Left lung (tissue), 10 donors: ENCODE results near the gene ANO2. TPM values are rescaled to one million over a fixed set of nuclear protein-coding genes. Genes with fewer than 3 reads are reported as not detected.

ENCODE experiments used
- ATAC-seq: fragments of 200-7000 bp; cut with Tn5 transposase; one replicate; pipeline ENCODE4 v1.9.1; 2020; ENCODE audit warnings: moderate library complexity
- DNase-seq, 4 donors: peaks; one replicate each; pipeline ENCODE4 v3.0.0-alpha.2; 2013 to 2020
- H3K27ac ChIP-seq, 2 donors: fragments of 200-600 bp; sonication (generic) in 1 of 2; one replicate each; pipeline versions ENCODE4 v1.5.0 to v1.8.0; 2020 to 2021
- H3K27me3 ChIP-seq, 2 donors: fragments of 200-600 bp; sonication (generic) in 1 of 2; one replicate each; pipeline versions ENCODE4 v1.5.0 to v1.8.0; 2020 to 2021
- H3K36me3 ChIP-seq, 2 donors: fragments of 200-600 bp; sonication (generic) in 1 of 2; one replicate each; pipeline versions ENCODE4 v1.5.0 to v1.8.0; 2020 to 2021
- H3K4me1 ChIP-seq, 2 donors: fragments of 200-600 bp; one replicate each; pipeline ENCODE4 v1.8.0; 2021
- H3K4me3 ChIP-seq, 2 donors: fragments of 200-600 bp; sonication (generic) in 1 of 2; one replicate each; pipeline versions ENCODE4 v1.5.0 to v1.8.0; 2020 to 2021; ENCODE audit warnings: mild to moderate bottlenecking in 1 of 2
- H3K9me3 ChIP-seq, 2 donors: fragments of 200-600 bp; sonication (generic) in 1 of 2; one replicate each; pipeline versions ENCODE4 v1.5.0 to v1.8.0; 2020 to 2021
- intact Hi-C, 2 donors: fragments of 100-400 bp; cut with DNase I; formaldehyde crosslinking; loops; one replicate each; pipeline versions ENCODE4 v1.11.2 to v1.14.2; 2022
- polyA plus RNA-seq, 6 donors: library from polyadenylated mRNA; unstranded; fragments of 120-200 nt; gene quantifications; one replicate each; pipeline ENCODE4 v1.2.1, GENCODE V29; 2013; ENCODE audit not compliant: insufficient read length in 6 of 6
- total RNA-seq, 2 donors: library from RNA; stranded (reverse); fragmentation: NEBNext Ultra II Directional; extraction: Animal tissue kit (Norgen Biotek cat#: 25700); gene quantifications; one replicate each; pipeline ENCODE4 v1.2.1, GENCODE V29; 2021
- TF ChIP-seq, protein P1 (sequence below), 2 donors: fragments of 200-600 bp; sonication (generic) in 1 of 2; IDR thresholded peaks; one replicate each; pipeline versions ENCODE4 v1.5.0 to v1.8.0; 2021; ENCODE audit warnings: antibody characterized with exemption in 2 of 2
- donor health status: DM: no; HTN: yes; CAD: no.
- donor health status: DM: no; HTN: no; CAD: no.

ANO2 gene
- total and polyA plus RNA-seq, 8 donors: 3.4 to 10.5 (median 6.1) TPM

DNA sequence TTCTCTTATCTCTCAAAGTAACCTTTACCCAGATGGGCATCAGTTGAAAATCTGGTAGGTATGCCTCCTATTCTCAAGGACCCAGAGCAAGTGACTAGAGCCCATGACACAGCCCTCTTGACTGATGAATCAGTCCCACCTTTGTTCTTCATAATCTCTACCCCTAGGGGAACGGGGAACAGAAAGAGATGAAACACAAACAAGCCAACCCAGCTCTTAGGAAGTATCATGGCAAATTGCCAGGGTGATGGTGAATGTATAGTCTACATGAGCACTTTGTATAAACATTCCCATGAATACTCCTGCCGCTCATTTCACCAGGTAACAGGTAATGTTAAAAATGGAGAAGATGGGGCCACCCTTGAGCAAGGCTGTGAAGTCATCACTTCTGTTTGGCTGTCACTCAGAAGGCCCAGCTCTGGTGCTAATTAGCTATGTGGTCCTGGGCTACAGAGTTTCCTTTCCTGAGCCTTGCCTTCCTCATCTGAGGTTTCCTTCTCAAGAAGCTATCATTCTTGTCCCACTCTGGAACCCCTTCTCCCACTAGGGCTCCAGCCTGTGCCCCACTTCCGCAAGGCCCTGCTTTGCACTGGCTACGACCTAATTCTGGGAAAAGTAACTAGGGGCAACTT is 161.7 kb downstream of the ANO2 start:
- Histone ChIP-seq H3K4me3 (no peak overlapping the region), H3K9me3 (no peaks in the 10 kb centered on the region), H3K36me3 (no peaks in the 10 kb centered on the region), H3K27ac (no peak overlapping the region), H3K4me1 (no peaks in the 10 kb centered on the region), H3K27me3 (no peaks in the 10 kb centered on the region)
- intact Hi-C loops: no loop called here
- ATAC-seq (no peak), DNase-seq (no peak)
- TF ChIP-seq, protein P1, sequence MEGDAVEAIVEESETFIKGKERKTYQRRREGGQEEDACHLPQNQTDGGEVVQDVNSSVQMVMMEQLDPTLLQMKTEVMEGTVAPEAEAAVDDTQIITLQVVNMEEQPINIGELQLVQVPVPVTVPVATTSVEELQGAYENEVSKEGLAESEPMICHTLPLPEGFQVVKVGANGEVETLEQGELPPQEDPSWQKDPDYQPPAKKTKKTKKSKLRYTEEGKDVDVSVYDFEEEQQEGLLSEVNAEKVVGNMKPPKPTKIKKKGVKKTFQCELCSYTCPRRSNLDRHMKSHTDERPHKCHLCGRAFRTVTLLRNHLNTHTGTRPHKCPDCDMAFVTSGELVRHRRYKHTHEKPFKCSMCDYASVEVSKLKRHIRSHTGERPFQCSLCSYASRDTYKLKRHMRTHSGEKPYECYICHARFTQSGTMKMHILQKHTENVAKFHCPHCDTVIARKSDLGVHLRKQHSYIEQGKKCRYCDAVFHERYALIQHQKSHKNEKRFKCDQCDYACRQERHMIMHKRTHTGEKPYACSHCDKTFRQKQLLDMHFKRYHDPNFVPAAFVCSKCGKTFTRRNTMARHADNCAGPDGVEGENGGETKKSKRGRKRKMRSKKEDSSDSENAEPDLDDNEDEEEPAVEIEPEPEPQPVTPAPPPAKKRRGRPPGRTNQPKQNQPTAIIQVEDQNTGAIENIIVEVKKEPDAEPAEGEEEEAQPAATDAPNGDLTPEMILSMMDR (IDR thresholded peaks at IDR 0.05): no peak

DNA sequence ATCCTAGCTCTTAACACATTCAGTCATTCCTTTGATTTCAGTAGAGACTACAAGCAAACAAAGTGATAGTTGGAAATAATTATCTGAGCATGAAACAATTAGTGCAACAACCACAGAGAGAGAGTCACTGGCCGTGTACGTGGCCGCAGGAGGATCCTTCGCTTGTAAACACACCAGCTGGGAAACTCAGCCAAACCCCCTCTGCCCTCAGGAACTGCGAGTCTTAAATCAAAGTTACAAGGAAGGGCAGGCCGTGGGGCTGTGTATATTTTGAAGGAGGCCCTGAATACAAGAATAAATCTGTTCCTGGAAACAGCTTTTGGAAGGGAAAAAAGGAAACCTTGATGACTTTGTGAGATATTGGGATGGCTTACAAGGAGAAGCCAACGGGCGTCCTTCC is 164.5 kb downstream of the ANO2 start:
- no peaks in the 10 kb centered on the region for H3K9me3 ChIP-seq
- no peaks in the 10 kb centered on the region for H3K4me1 ChIP-seq
- no peaks in the 10 kb centered on the region for H3K36me3 ChIP-seq
- no peak overlapping the region for H3K27ac ChIP-seq
- ATAC-seq: no peak
- intact Hi-C loops: no loop called here
- H3K27me3 ChIP-seq: no peaks in the 10 kb centered on the region
- no peak for DNase-seq
- H3K4me3 ChIP-seq: no peak overlapping the region
- TF ChIP-seq, protein P1 (IDR thresholded peaks at IDR 0.05): no peak

DNA sequence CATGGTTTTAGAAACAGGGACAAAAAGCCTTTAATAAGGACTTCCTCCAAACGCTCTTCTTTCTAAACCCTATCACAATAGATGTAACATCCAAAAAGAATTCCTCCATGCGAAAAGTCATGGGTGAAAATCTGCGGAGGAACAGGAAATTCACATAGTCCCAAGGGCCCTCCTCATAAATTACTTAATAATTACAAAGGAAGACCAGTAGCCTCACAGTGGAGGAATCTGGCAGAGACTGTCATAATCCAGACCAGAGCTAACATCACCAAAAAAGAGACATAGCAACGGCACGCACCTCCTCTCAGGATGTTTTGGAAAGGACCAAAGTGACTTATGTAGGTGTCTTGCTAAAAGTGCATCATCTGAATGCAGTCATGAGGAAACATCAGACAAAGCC is 165.7 kb downstream of the ANO2 start:
- Histone ChIP-seq H3K27me3 (no peaks in the 10 kb centered on the region), H3K4me1 (no peaks in the 10 kb centered on the region), H3K4me3 (no peak overlapping the region), H3K27ac (no peak overlapping the region), H3K36me3 (no peaks in the 10 kb centered on the region), H3K9me3 (no peaks in the 10 kb centered on the region)
- ATAC-seq (no peak), DNase-seq (no peak)
- TF ChIP-seq, protein P1 (IDR thresholded peaks at IDR 0.05): no peak
- intact Hi-C loops: no loop called here

DNA sequence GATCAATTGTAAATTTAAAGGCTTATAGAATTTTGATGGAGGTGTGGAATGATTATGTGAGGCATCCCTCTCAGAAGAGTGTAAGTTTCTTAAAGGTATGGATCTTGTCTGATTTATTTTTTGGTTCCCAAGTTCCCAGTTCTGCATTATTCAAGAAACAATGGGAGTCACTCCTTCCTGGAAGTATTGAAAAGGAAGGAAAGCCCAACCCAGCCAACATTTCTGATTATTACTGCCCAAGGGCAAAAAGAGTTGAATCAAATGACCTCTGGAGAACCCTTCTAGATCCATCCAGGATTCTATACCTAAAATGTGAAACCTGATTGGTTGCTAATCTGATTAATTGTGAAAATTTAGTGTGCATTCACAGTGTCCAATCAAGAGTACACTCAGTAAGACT is 166.2 kb downstream of the ANO2 start:
- H3K9me3 ChIP-seq: no peaks in the 10 kb centered on the region
- H3K36me3 ChIP-seq: no peaks in the 10 kb centered on the region
- no peak for ATAC-seq
- H3K27ac ChIP-seq: no peak overlapping the region
- TF ChIP-seq, protein P1 (IDR thresholded peaks at IDR 0.05): no peak
- H3K27me3 ChIP-seq: no peaks in the 10 kb centered on the region
- no peaks in the 10 kb centered on the region for H3K4me1 ChIP-seq
- intact Hi-C loops: no loop called here
- no peak for DNase-seq
- no peak overlapping the region for H3K4me3 ChIP-seq

DNA sequence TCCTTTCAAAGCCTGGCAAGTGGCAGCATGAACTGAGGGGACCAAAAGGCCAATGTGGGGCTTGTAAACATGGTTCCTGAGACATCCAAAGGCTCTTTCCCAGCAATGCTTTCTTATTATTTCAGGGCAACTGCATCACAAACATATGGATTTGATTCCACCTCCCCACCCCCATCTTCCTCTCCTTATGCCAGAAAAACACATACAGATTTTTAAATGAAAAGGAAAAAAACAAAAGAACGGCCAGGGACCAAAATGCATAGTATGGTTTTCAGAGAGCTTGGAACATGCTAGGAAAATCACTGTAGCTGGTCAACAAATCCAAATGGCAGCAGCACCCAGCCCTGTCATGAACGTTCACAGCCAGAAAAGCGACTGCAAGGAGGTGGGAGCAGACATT is 167.6 kb downstream of the ANO2 start:
- H3K27me3 ChIP-seq: no peaks in the 10 kb centered on the region
- no peak for ATAC-seq
- H3K9me3 ChIP-seq: no peaks in the 10 kb centered on the region
- H3K4me3 ChIP-seq: no peak overlapping the region
- no peaks in the 10 kb centered on the region for H3K4me1 ChIP-seq
- no peak overlapping the region for H3K27ac ChIP-seq
- TF ChIP-seq, protein P1 (IDR thresholded peaks at IDR 0.05): no peak
- no peak for DNase-seq
- H3K36me3 ChIP-seq: no peaks in the 10 kb centered on the region
- intact Hi-C loops: no loop called here
